Omental fat pad (tissue), 4 donors: ENCODE measurements around the gene PAIP1. TPM values are rescaled to one million over a fixed set of nuclear protein-coding genes. Genes with fewer than 3 reads are reported as not detected.
"Not testable (repeated sequence)": the region's sequence is repeated elsewhere in the genome, so short reads cannot be mapped to it uniquely, and the experiment has no call there.

Experiments
- ATAC-seq: fragments of 150-250 bp; one replicate; pipeline ENCODE4 v1.9.1; 2016; ENCODE audit warnings: mild to moderate bottlenecking, moderate library complexity; ENCODE audit not compliant: low FRiP score
- DNase-seq: peaks from one replicate; pipeline ENCODE4 v3.0.0-alpha.2; 2019; ENCODE audit warnings: low spot score
- total RNA-seq, 4 donors: library from RNA; depleted of rRNA; stranded (reverse); fragments of >200 nt; gene quantifications; one replicate each; pipeline ENCODE4 v1.1.0, GENCODE V29; 2016
- TF ChIP-seq, protein P1 (sequence below), 3 donors: fragments of 450-650 bp; IDR thresholded peaks; one replicate each; pipeline ENCODE4 v1.5.1; 2016 to 2017; ENCODE audit warnings: antibody characterized with exemption in 3 of 3, mild to moderate bottlenecking in 3 of 3, moderate library complexity in 2 of 3

PAIP1 gene
- total RNA-seq, 4 donors from 2014 or later, result 75.2 to 99.5 (median 79.3) TPM

GRCh38 chr5:43555895-43556606, 826 bp downstream of the PAIP1 start:
- DNase-seq (peak; percentile 25), ATAC-seq (peak; percentile 47)
- TF ChIP-seq, protein P1, sequence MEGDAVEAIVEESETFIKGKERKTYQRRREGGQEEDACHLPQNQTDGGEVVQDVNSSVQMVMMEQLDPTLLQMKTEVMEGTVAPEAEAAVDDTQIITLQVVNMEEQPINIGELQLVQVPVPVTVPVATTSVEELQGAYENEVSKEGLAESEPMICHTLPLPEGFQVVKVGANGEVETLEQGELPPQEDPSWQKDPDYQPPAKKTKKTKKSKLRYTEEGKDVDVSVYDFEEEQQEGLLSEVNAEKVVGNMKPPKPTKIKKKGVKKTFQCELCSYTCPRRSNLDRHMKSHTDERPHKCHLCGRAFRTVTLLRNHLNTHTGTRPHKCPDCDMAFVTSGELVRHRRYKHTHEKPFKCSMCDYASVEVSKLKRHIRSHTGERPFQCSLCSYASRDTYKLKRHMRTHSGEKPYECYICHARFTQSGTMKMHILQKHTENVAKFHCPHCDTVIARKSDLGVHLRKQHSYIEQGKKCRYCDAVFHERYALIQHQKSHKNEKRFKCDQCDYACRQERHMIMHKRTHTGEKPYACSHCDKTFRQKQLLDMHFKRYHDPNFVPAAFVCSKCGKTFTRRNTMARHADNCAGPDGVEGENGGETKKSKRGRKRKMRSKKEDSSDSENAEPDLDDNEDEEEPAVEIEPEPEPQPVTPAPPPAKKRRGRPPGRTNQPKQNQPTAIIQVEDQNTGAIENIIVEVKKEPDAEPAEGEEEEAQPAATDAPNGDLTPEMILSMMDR (IDR thresholded peaks at IDR 0.05), result no peak

DNA sequence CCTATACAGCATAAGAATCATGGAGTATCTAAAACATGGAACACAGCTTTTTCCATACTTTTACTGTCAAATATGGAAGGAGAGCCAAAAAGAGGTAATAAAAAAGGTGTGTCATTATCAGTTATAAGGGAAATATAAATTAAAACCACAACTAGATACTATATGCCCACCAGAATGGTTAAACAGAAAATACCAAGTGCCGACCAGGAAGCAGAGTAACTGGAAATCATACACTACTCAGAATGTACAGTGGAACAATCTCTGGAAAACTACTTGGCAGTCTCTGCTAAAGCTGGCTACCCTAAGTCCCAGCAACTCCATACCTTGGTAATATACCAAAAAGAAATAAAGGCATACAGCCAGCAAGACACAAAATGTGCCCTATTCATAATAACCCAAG, 2.4 kb downstream of the PAIP1 start:
- ATAC-seq, result no peak
- TF ChIP-seq, protein P1 (IDR thresholded peaks at IDR 0.05), result no peak
- no peak for DNase-seq

DNA sequence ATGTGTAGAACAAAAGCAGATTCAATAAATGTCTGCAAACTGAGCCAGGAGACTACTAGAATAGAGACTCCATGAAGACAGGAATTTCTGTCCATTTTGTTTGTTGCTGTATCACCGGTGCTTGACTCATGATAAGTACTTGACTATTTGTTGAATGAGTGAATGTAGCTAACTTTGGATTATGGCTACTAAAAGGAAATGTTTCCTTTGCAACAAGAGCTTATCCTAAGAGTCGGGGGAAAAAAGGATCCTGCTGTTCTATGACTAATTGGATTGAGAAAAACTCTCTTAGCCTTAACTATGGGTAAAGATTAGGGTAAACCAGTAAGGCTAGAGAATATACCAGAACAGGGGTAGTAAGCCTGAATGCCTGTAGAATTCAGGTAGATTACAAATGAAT, 3.5 kb downstream of the PAIP1 start:
- TF ChIP-seq, protein P1 (IDR thresholded peaks at IDR 0.05), result no peak
- ATAC-seq (no peak), DNase-seq (no peak)

DNA sequence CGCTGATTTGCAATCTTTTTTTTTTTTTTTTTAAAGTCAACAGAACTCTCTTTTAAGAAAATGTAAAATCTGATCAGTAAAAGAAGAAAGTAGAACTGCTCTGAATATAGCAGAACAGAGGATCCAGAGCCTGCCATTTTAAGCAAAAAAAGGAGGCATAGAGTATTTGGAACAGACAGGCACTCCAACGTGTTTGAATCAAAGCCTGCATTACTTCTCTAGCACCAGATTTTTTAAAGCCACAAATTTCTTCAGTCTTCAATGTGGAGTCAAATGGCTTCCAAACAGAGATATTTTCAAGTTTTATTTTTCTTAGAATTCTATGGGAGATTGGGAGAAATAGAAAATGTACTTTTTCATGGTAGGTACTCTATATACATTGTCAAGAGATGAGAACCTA, 5.1 kb downstream of the PAIP1 start:
- DNase-seq (no peak), ATAC-seq (no peak)
- TF ChIP-seq, protein P1 (IDR thresholded peaks at IDR 0.05), result no peak

- ATAC-seq, DNase-seq: not testable (repeated sequence)
Observed at GRCh38 chr5:43549272-43549671, 7.6 kb downstream of the PAIP1 start.

DNA sequence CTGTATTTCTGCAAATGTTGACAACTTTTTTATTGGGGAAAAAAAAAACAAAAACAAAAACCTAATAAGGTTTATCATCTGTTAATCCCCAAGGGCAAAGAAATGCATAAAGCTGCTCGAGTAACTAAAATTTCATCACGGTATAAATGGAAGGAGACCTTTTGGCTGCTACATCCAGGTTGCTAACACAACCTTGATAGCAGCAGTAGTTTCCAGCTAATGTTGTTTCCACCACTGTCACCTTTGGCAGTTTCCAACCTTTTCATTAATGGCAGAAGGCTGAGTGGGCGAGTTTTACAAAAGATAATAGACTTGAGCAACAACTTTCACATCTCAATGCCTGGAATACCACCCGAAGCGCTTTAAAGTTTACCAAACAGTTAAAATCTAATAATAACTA, 8.5 kb downstream of the PAIP1 start:
- DNase-seq, result no peak
- TF ChIP-seq, protein P1 (IDR thresholded peaks at IDR 0.05), result no peak
- ATAC-seq, result no peak

DNA sequence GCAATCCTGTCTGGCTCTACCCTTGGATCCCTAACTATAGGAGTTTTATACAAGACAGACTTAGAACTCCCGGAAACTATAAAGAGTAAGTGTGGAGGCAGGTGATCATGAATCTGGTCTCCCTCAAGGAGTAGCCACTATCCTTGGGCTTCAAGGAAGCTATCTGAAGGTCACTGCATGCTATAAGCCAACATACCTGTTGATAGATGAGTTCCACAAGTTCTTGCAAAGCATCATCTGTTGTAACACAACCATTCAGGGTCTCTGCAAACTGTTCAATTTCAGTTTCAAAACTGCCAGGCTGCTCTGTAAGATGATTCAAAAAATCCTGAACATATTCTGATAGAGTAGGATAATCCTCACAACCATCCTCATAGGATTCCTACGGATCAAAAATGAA, 9.3 kb downstream of the PAIP1 start:
- DNase-seq (no peak), ATAC-seq (no peak)
- TF ChIP-seq, protein P1 (IDR thresholded peaks at IDR 0.05), result no peak
